ENCODE measurements around the gene EDN2. TPM values are rescaled to one million over a fixed set of nuclear protein-coding genes. Genes with fewer than 3 reads are reported as not detected.

The EDN2 gene
- total and polyA plus RNA-seq, 11 donors, result 0.23 to 3.5 (median 1.9) TPM; not detected in 4

DNA sequence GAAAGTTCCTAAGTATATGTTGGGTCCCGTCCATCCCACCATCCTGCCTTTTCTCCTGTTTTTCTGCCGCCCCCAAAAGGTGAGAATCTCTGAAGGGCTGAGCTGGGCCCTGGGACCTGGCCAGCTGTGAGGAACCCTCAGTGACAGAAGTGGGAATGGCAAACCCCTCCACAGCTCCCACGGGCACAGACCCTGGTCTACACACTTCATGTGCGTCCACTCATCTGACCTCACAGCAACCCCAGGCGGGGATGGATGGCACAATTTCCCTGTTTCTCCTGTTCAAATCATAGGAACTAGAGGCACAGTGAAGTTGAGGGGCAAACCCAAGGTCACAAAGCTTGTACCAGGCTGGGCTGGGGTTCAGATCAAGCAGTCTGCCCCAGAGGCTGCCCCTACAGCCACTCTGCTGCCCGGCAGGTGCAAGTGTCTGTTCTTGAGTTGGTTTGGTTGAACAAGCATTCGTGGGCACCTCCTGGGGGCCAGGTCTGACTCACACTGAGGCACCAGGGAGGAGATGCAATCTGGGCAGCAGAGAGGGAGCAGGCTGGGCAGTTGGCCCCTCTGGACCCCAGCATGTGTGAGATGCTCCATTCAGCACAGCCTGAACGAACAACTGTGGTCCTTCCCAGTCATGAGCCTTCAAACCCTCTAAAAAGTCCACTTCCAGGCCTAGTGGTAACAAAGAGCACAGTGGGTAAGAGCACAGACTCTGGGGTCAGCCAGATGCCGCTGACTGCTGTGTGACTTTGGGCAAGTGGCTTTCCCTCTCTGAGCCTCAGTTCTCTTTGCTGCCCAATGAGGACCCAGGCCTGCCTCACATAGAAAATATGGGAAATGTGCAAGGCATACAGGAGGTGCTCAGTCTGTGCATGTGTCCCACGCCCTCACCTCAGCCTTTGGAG, 4.0 kb downstream of the EDN2 start:
- 91 to 97% (median 94%) methylated on average over 8 to 10 of the region's 10 CpGs for WGBS, 4 donors
- intact Hi-C loops (cut with DNase I), result no loop called here

DNA sequence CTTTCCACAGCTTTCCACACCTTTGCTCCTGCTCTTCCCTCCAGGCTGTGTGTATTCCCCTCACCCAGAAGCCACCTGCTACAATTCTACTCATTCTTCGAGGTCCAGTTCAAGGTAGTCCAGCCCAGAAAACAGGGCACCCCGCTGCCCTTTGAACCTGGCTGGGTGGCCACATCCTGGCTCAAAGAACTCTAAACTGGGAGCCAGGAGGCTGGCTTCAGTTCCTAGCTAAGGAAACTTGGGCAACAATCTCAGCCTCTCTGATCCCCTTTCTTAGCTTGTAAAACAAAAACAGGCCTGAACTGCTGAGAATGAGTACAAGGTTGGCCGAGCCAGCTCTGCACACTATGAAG, 4.7 kb downstream of the EDN2 start:
- peak in 1 of 5 donors; percentile 17 for DNase-seq
- WGBS, 4 donors, result 87 to 96% (median 93%) methylated on average over 3 of the region's 3 CpGs
- intact Hi-C loops (cut with DNase I), result no loop called here
- Histone ChIP-seq H3K4me1 (peaks cover 0 to 69% (median 38%) of the 10 kb centered on the region in 12 donors), H3K27me3 (no peaks in the 10 kb centered on the region), H3K9me3 (no peaks in the 10 kb centered on the region), H3K4me3 (no peak overlapping the region), H3K27ac (peak overlapping the region in 1 of 12 donors; percentile 42), H3K36me3 (no peaks in the 10 kb centered on the region)
- TF ChIP-seq, protein P1, sequence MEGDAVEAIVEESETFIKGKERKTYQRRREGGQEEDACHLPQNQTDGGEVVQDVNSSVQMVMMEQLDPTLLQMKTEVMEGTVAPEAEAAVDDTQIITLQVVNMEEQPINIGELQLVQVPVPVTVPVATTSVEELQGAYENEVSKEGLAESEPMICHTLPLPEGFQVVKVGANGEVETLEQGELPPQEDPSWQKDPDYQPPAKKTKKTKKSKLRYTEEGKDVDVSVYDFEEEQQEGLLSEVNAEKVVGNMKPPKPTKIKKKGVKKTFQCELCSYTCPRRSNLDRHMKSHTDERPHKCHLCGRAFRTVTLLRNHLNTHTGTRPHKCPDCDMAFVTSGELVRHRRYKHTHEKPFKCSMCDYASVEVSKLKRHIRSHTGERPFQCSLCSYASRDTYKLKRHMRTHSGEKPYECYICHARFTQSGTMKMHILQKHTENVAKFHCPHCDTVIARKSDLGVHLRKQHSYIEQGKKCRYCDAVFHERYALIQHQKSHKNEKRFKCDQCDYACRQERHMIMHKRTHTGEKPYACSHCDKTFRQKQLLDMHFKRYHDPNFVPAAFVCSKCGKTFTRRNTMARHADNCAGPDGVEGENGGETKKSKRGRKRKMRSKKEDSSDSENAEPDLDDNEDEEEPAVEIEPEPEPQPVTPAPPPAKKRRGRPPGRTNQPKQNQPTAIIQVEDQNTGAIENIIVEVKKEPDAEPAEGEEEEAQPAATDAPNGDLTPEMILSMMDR (IDR thresholded peaks at IDR 0.05), result no peak
- no peak for TF ChIP-seq POLR2A (IDR thresholded peaks at IDR 0.05)
- ATAC-seq, result no peak

More for the DNA sequence above, 4.0 kb downstream of the EDN2 start:
- Histone ChIP-seq H3K36me3 (no peaks in the 10 kb centered on the region), H3K4me1 (peaks cover 0 to 69% (median 34%) of the 10 kb centered on the region in 12 donors), H3K27ac (peak overlapping the region in 1 of 12 donors; percentile 42), H3K27me3 (no peaks in the 10 kb centered on the region), H3K4me3 (no peak overlapping the region), H3K9me3 (no peaks in the 10 kb centered on the region)
- TF ChIP-seq, protein P1 (IDR thresholded peaks at IDR 0.05), result no peak
- no peak for TF ChIP-seq POLR2A (IDR thresholded peaks at IDR 0.05)
- DNase-seq (peak in 2 of 5 donors; percentile 21 to 26), ATAC-seq (no peak)

DNA sequence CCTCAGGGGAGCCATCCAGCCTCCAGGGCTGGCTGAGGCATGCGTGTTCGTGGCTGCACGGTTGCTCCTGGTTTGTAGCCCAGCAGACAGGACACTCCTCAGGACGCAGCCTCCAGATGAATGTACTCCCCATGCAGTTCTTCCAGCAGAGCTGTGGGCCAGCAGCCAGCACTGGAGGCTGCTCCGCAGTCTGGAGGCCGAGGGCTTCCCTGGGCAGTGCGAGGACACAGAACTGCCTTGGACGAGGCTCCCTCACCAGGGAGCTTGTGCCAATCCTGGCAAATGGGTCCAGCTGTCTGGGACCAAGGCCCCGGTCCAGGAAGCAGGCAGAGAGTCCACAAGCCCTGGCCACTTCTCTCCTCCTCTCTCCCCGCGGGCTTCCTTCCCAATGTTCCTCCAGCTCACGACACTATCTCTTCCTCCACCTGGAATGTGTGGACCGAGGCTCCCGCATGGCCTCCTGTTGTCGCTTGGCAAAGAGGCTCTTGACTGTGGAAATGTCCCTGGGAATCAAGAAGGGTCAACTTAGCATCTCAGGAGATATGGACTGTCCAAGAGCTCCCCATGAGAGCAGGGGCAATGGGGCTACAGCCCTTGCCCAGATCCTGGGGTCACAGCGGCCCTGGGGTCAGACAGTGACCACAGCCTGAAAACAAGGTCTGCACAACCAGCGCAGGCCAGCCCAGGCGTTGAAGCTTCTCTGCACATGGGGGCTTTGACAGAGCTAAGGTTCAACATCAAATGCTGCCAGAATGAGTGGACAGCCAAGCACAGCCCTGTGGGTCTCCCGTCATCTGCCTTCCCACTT, 5.3 kb downstream of the EDN2 start:
- H3K4me3 ChIP-seq, result no peak overlapping the region
- no peaks in the 10 kb centered on the region for H3K9me3 ChIP-seq
- peak; percentile 27 to 59 (median 32) for ATAC-seq
- WGBS, 4 donors, result 49 to 60% (median 58%) methylated on average over 18 to 19 of the region's 19 CpGs
- no peaks in the 10 kb centered on the region for H3K36me3 ChIP-seq
- H3K27ac ChIP-seq, result peak overlapping the region in 2 of 12 donors; percentile 21 to 42
- H3K4me1 ChIP-seq, result peaks cover 0 to 69% (median 44%) of the 10 kb centered on the region in 12 donors
- intact Hi-C loops (cut with DNase I), result no loop called here
- no peak for TF ChIP-seq POLR2A (IDR thresholded peaks at IDR 0.05)
- TF ChIP-seq, protein P1 (IDR thresholded peaks at IDR 0.05), result no peak
- no peaks in the 10 kb centered on the region for H3K27me3 ChIP-seq
- peak in 4 of 5 donors; percentile 51 to 81 (median 79) for DNase-seq
